ENCODE measurements around the gene TNIP3.

The TNIP3 gene

DNA sequence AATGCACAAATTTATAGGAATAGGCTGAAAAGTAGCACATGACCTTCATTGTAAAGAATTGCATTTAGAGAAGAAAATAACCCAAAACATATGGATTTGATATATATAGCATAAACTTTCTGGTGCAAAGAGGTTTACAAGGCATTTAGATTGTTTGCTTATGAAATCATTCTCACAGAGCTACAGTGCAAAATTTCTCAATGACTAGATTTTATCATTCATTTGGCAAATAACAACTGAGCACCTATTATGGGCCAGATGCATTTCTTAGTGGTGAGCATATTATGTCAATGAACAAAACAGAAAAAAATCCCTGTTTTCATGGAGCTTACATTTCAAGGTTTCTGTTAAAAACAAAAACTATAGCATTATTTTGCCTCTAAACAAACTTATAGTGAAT, 34.1 kb upstream of the TNIP3 start:
- DNase-seq (ENCODE audit: low read depth) = no peak
- no peak overlapping the region for H3K4me3 ChIP-seq (ENCODE audit: low read length)
- TF ChIP-seq, protein P1, sequence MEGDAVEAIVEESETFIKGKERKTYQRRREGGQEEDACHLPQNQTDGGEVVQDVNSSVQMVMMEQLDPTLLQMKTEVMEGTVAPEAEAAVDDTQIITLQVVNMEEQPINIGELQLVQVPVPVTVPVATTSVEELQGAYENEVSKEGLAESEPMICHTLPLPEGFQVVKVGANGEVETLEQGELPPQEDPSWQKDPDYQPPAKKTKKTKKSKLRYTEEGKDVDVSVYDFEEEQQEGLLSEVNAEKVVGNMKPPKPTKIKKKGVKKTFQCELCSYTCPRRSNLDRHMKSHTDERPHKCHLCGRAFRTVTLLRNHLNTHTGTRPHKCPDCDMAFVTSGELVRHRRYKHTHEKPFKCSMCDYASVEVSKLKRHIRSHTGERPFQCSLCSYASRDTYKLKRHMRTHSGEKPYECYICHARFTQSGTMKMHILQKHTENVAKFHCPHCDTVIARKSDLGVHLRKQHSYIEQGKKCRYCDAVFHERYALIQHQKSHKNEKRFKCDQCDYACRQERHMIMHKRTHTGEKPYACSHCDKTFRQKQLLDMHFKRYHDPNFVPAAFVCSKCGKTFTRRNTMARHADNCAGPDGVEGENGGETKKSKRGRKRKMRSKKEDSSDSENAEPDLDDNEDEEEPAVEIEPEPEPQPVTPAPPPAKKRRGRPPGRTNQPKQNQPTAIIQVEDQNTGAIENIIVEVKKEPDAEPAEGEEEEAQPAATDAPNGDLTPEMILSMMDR (IDR thresholded peaks at IDR 0.05; ENCODE audit: insufficient read depth, low read depth, low read length, missing control alignments) = no peak

DNA sequence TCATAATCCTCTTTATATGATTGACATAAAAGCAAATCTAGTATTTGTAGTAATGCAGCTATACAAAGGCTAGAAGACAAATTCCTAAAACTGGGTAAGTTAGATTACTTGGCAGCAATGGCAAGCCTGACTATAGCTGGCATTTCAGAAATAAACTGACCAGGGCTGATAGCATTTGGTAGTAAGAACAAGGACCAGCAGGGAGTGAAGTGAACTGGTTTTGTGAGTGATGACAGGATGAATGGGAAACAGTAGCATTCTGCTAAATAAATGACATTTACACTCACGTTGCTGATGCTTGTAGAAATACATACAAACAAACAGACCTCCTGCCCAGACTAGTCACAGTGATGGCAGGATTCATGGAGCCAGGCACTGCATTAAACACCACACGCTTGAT, 31.5 kb upstream of the TNIP3 start:
- H3K4me3 ChIP-seq (ENCODE audit: low read length) = no peak overlapping the region
- DNase-seq (ENCODE audit: low read depth) = no peak
- TF ChIP-seq, protein P1 (IDR thresholded peaks at IDR 0.05; ENCODE audit: insufficient read depth, low read depth, low read length, missing control alignments) = no peak

DNA sequence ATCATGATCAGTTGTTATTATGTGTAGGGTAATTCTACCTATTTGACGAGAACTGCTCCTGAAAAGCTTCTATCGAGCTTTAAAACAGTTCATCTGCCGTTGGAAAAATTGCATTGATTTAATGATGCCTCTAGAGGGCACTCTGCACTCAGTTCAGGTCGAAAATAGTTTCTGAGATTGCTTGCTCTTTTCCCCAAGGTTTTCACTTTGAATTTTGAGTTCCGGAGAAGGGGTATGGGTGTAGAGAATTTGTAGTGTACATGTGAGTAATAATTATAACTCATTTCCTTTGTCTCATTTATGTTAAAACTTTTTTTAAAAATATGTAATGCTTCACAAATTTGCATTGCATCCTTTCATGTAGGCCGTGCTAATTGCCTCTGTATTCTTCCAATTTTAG, 28.4 kb upstream of the TNIP3 start:
- TF ChIP-seq, protein P1 (IDR thresholded peaks at IDR 0.05; ENCODE audit: insufficient read depth, low read depth, low read length, missing control alignments) = peak; percentile 77
- H3K4me3 ChIP-seq (ENCODE audit: low read length) = peak overlapping the region; percentile 6
- peak; percentile 54 for DNase-seq (ENCODE audit: low read depth)

DNA sequence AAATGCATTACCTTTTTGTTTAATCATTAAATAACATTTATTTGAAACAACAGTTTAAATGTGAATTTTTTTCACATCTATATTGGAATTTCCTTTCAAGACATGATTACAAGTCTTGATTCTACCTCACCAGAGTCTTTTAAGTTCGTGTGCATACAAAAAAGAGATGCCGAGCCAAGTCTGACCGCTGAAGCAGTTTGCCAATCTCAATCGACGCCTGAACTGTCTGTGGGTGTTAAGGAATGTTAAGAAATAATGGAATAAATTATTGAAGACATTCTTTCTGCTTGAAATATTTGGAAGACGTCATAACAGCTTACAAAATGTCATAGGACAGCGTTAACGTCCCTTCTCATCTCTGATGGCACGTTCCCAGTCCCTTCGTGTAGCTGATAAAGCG, 27.9 kb upstream of the TNIP3 start:
- DNase-seq (ENCODE audit: low read depth) = no peak
- TF ChIP-seq, protein P1 (IDR thresholded peaks at IDR 0.05; ENCODE audit: insufficient read depth, low read depth, low read length, missing control alignments) = no peak
- H3K4me3 ChIP-seq (ENCODE audit: low read length) = peak overlapping the region; percentile 6

DNA sequence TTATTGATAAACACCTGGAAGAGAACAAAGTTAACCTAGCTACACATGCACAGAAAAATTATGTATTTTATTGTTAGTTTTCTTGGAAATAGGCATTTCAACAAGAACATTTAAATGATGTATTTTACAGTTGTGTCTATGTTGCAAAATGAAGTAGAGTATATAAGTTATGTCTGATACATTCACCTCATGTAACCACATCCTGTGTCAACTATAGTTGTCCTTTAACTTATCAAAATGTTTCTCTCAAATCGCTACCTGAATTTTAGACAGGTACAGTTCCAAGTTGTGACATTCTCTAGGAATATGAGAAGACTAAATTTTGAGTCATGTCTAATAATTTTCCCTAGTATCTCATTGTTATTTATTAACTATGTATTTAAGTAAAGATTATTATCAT, 27.2 kb upstream of the TNIP3 start:
- H3K4me3 ChIP-seq (ENCODE audit: low read length) = no peak overlapping the region
- TF ChIP-seq, protein P1 (IDR thresholded peaks at IDR 0.05; ENCODE audit: insufficient read depth, low read depth, low read length, missing control alignments) = no peak
- DNase-seq (ENCODE audit: low read depth) = no peak

DNA sequence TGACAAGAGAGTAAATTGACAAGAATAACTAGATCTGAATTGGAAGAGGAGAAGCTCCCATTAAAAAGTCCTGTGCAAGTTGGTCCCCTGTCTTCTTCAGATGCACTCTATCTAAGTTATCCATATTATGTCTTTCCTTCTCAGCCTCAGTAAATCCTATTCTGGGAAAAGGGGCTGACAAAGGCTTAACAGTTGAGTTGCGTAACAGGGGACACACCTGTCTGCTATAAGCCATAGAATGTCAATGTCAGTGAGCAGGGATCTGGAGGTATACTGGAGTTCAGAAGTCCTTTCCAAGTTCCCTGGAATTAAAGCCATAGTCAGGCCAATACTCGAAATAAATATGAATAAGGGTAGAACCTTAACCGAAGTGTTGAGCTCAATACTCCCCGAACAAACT, 26.3 kb upstream of the TNIP3 start:
- TF ChIP-seq, protein P1 (IDR thresholded peaks at IDR 0.05; ENCODE audit: insufficient read depth, low read depth, low read length, missing control alignments) = no peak
- H3K4me3 ChIP-seq (ENCODE audit: low read length) = no peak overlapping the region
- DNase-seq (ENCODE audit: low read depth) = peak; percentile 9

DNA sequence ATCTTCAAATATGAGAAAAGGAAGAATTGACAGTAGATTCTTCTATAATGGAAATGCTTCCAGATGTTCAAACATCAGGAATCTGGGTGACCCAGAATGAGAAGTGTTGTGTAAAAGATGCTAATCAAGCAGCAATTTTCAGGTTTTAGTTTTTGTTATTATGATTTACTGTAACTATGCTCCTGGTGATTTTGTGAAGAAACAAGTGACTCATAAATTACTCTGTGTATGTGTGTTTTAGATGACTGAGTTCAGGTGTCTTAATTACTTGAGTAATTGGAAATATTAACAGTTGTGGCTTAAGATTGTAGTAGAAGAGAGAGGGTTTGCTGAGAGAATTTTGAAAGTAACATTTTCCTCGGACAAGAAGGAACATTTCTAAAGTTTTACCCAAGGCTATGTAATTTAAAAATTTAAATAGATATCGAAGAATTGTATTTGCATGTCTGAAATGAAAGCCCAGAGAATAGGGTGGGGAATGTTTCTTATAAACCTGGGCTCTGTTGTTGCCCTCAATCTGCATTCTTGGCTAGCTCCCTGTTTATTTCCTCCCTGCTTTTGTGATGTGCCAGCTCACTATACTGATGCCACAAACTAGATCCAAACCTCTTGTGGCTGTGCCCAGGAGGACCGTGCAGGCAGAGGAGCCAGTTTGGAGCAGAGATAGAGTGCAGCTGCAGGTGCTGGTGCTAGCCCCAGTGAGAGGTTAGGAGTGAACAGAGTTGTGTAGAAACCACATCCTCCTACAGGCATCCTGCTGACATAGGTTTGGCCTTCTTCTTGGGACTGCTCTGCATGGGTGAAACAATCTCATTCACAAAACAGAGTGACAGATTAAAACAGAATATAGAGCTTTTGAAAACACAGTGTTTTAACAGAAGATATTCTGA, 25.4 kb upstream of the TNIP3 start:
- no peak overlapping the region for H3K4me3 ChIP-seq (ENCODE audit: low read length)

More for the DNA sequence above, 25.4 kb upstream of the TNIP3 start:
- peak; percentile 44 for DNase-seq (ENCODE audit: low read depth)
- TF ChIP-seq, protein P1 (IDR thresholded peaks at IDR 0.05; ENCODE audit: insufficient read depth, low read depth, low read length, missing control alignments) = no peak
